ENCODE data around the gene BCAM. TPM values are rescaled to one million over a fixed set of nuclear protein-coding genes. Genes with fewer than 3 reads are reported as not detected.
"Not testable (repeated sequence)": the region's sequence is repeated elsewhere in the genome, so short reads cannot be mapped to it uniquely, and the experiment has no call there.

The BCAM gene
- total and polyA plus RNA-seq, 4 donors: 43.1 to 161 (median 127) TPM

DNA sequence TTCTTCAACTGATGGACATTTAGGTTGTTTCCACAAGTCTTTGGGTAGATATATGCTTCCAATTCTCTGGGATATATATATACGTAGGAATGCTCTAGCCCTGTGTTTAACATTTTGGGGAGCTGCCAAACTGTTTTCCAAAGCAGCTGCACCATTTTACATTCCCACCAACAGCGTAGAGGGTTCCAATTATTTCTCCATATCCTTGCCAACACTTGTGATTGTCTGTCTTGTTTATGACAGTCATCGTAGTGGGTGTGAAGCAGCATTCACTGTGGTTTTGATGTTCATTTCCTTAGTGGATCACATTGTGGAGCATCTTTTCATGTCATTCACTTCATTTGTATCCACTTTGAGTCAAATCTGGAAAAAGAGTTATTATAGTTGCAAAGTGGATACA lies 35.9 kb upstream of the BCAM start:
- Histone ChIP-seq H3K4me3 (ENCODE audit: low read length in 2 of 2) (no peak overlapping the region), H3K27me3 (ENCODE audit: control insufficient read depth in 1 of 2, insufficient read depth in 2 of 2, low read length in 1 of 2) (peaks cover 0 to 2% of the 10 kb centered on the region in 2 donors), H3K9me3 (ENCODE audit: control insufficient read depth, low read length) (no peaks in the 10 kb centered on the region), H3K4me1 (ENCODE audit: control insufficient read depth in 1 of 2, insufficient read depth in 2 of 2, low read length in 2 of 2) (no peaks in the 10 kb centered on the region), H3K36me3 (ENCODE audit: control insufficient read depth in 1 of 2, insufficient read depth in 2 of 2, low read length in 1 of 2) (no peaks in the 10 kb centered on the region), H3K27ac (ENCODE audit: low read depth in 1 of 2, low read length in 2 of 2) (no peak overlapping the region)
- DNase-seq (no peak), ATAC-seq (ENCODE audit: low FRiP score) (no peak)
- 25 to 30% methylated on average over 3 of the region's 3 CpGs for WGBS, 2 donors
- intact Hi-C loops (cut with DNase I): no loop called here

DNA sequence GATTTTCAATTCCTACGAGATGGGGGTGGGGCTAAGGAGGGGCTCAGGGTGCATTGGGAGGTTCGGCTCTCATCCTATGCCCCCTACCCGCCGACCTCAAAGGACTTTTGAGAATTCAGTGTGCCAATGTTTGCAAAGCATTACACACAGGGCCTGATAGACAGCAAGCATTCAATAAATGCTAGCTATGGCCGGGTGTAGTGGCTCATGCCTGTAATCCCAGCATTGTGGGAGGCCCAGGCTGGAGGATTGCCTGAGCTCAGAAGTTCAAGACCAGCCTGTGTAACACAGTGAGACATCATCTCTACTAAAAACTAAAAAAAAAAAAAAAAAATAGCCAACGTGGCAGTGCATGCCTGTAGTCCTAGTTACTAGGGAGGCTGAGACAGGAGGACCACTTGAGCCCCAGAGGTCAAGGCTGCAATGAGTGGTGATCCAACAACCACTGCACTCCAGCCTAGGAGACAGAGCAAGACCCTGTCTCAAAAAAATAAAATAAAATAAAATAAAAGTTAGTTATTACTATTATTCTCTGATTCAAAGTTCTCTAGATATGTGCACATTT lies 33.1 kb upstream of the BCAM start:
- intact Hi-C loops (cut with DNase I): no loop called here
- Histone ChIP-seq H3K27ac (ENCODE audit: low read depth in 1 of 2, low read length in 2 of 2) (no peak overlapping the region), H3K36me3 (ENCODE audit: control insufficient read depth in 1 of 2, insufficient read depth in 2 of 2, low read length in 1 of 2) (no peaks in the 10 kb centered on the region), H3K4me1 (ENCODE audit: control insufficient read depth in 1 of 2, insufficient read depth in 2 of 2, low read length in 2 of 2) (no peaks in the 10 kb centered on the region), H3K9me3 (ENCODE audit: control insufficient read depth, low read length) (no peaks in the 10 kb centered on the region), H3K27me3 (ENCODE audit: control insufficient read depth in 1 of 2, insufficient read depth in 2 of 2, low read length in 1 of 2) (peaks cover 0 to 2% of the 10 kb centered on the region in 2 donors), H3K4me3 (ENCODE audit: low read length in 2 of 2) (no peak overlapping the region)
- ATAC-seq (ENCODE audit: low FRiP score) (no peak), DNase-seq (no peak)
- 80 to 82% methylated on average over 6 of the region's 6 CpGs for WGBS, 2 donors

DNA sequence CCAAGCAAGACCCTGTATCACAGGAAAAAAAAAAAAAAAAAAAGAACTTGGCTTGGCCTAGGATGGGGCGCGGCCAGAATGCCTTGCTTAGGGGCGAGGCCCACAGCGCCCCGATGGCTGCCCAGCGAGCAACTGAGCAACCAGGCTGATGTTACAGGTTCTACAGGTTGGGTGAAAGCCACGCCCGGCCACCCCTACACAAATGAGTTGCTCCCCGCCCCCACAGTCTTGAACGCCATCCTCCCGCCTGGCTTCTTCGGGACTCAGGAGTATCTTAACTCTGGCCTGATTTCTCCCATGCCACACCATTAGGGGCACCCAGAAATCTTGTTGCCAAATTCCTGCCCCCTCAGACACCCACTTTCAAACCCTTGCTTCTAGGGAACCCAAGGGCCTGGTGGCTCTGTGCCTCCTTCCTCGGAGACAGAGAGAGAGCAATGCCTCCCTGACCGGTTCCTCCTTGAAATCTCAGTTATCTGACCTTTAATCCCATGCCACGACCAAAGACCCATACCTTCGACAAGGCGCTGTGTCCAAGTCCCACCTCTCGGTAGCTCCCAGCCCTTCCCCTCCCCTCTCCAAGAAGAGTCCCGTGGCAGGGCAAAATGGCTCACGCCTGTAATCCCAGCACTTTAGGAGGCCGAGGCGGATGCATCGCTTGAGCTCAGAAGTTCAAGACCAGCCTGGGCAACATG lies 32.4 kb upstream of the BCAM start:
- no peak for ATAC-seq (ENCODE audit: low FRiP score)
- H3K4me3 ChIP-seq (ENCODE audit: low read length in 2 of 2): no peak overlapping the region
- intact Hi-C loops (cut with DNase I): no loop called here
- 92 to 93% methylated on average over 23 of the region's 23 CpGs for WGBS, 2 donors
- no peak overlapping the region for H3K27ac ChIP-seq (ENCODE audit: low read depth in 1 of 2, low read length in 2 of 2)
- no peak for DNase-seq
- H3K4me1 ChIP-seq (ENCODE audit: control insufficient read depth in 1 of 2, insufficient read depth in 2 of 2, low read length in 2 of 2): no peaks in the 10 kb centered on the region
- H3K36me3 ChIP-seq (ENCODE audit: control insufficient read depth in 1 of 2, insufficient read depth in 2 of 2, low read length in 1 of 2): no peaks in the 10 kb centered on the region
- H3K27me3 ChIP-seq (ENCODE audit: control insufficient read depth in 1 of 2, insufficient read depth in 2 of 2, low read length in 1 of 2): peaks cover 0 to 2% of the 10 kb centered on the region in 2 donors
- no peaks in the 10 kb centered on the region for H3K9me3 ChIP-seq (ENCODE audit: control insufficient read depth, low read length)

DNA sequence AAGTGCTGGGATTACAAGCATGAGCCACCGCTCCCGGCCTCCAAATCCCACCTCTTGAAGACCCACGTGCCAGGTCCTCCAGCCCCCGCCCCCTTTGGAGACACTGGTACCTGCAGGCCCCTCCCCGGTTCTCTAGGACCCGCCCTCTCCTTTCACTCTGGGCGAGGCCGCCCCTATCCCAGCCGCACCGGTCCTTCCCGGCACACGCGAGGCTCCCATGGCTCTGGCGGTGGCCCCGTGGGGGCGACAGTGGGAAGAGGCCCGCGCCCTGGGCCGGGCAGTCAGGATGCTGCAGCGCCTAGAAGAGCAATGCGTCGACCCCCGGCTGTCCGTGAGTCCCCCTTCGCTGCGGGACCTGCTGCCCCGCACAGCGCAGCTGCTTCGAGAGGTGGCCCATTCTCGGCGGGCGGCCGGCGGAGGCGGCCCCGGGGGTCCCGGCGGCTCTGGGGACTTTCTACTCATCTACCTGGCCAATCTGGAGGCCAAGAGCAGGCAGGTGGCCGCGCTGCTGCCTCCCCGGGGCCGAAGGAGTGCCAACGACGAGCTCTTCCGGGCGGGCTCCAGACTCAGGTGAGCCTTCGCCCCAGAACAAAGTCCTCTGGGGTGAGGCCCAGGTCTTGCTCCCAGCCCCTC lies 31.1 kb upstream of the BCAM start, which contains the start of gene CBLC:
CBLC (plus strand) TSS at position 176 of the 633 bp plus-strand sequence; CDS start at position 218, 42 bp downstream.
- Histone ChIP-seq H3K36me3 (ENCODE audit: control insufficient read depth in 1 of 2, insufficient read depth in 2 of 2, low read length in 1 of 2) (no peaks in the 10 kb centered on the region), H3K4me1 (ENCODE audit: control insufficient read depth in 1 of 2, insufficient read depth in 2 of 2, low read length in 2 of 2) (no peaks in the 10 kb centered on the region), H3K9me3 (ENCODE audit: control insufficient read depth, low read length) (no peaks in the 10 kb centered on the region), H3K27me3 (ENCODE audit: control insufficient read depth in 1 of 2, insufficient read depth in 2 of 2, low read length in 1 of 2) (peaks cover 0 to 2% of the 10 kb centered on the region in 2 donors), H3K27ac (ENCODE audit: low read depth in 1 of 2, low read length in 2 of 2) (no peak within 1 kb of the TSS), H3K4me3 (ENCODE audit: low read length in 2 of 2) (no peak within 1 kb of the TSS)
- 8 to 11% methylated on average over 47 of the region's 47 CpGs for WGBS, 2 donors
- DNase-seq (no peak), ATAC-seq (ENCODE audit: low FRiP score) (no peak)
- intact Hi-C loops (cut with DNase I): no loop called here

DNA sequence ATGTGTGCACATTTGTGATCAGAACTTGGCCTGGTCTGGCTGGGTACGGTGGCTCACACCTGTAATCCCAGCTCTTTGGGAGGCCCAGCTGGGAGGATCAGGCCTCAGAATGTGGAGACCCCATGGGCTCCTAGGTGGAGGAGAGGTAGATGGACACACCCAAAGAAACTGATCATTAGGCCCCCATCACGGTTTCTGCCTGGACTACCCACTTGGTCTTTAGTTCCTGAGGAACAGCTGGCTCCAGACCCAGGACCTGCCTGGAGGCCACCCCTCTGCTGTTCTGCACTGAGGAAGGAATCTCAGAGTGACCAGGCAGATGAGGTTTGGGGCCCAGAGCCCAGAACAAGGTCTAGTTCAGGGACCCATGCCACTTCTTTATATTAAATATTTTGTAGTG lies 29.8 kb upstream of the BCAM start:
- no peaks in the 10 kb centered on the region for H3K36me3 ChIP-seq (ENCODE audit: control insufficient read depth in 1 of 2, insufficient read depth in 2 of 2, low read length in 1 of 2)
- no peak for DNase-seq

DNA sequence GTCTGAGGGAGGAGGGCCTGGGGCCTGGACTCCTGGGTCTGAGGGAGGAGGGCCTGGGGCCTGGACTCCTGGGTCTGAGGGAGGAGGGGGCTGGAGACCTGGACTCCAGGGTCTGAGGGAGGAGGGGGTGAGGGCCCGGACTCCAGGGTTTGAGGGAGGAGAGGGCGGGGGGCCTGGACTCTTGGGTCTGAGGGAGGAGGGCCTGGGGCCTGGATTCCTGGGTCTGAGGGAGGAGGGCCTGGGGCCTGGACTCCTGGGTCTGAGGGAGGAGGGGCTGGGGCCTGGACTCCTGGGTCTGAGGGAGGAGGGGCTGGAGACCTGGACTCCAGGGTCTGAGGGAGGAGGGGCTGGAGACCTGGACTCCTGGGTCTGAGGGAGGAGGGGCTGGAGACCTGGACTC lies 27.2 kb upstream of the BCAM start:
- intact Hi-C loops (cut with DNase I): loop anchor here (5.0 to 10.0 kb wide), 2 partner anchors 61 to 163 kb away; partner anchors contain the start of genes APOC2 (in 1 of the 2) and APOC4 (in 1 of the 2)

More for the DNA sequence above, 29.8 kb upstream of the BCAM start:
- H3K27ac ChIP-seq (ENCODE audit: low read depth in 1 of 2, low read length in 2 of 2): no peak overlapping the region
- peaks cover 0 to 2% of the 10 kb centered on the region in 2 donors for H3K27me3 ChIP-seq (ENCODE audit: control insufficient read depth in 1 of 2, insufficient read depth in 2 of 2, low read length in 1 of 2)
- H3K4me3 ChIP-seq (ENCODE audit: low read length in 2 of 2): no peak overlapping the region
- intact Hi-C loops (cut with DNase I): no loop called here
- H3K9me3 ChIP-seq (ENCODE audit: control insufficient read depth, low read length): no peaks in the 10 kb centered on the region
- 94 to 100% methylated on average over 2 of the region's 2 CpGs for WGBS, 2 donors
- H3K4me1 ChIP-seq (ENCODE audit: control insufficient read depth in 1 of 2, insufficient read depth in 2 of 2, low read length in 2 of 2): no peaks in the 10 kb centered on the region
- no peak for ATAC-seq (ENCODE audit: low FRiP score)

DNA sequence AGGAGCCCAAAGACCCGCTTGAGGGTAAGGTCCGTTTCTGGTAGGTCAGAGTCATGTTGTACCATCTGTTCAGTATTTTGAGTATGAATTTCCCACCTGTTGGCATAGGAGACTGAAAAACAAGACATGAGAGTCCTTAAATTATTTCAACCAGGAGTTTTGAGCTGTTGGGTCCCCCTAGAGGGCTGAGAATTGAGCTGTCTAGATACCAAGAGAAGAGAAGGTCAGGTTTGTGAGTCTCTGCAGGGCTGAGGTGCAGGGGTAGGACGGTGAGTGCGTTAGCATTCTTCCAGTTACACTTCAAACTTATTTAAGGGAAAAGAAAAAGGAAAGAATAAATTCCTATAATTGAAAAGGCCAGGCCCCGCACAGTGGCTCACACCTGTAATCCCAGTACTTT lies 26.2 kb upstream of the BCAM start:
- Histone ChIP-seq H3K27me3 (ENCODE audit: control insufficient read depth in 1 of 2, insufficient read depth in 2 of 2, low read length in 1 of 2) (peaks cover 0 to 1% of the 10 kb centered on the region in 2 donors), H3K4me3 (ENCODE audit: low read length in 2 of 2) (no peak overlapping the region), H3K36me3 (ENCODE audit: control insufficient read depth in 1 of 2, insufficient read depth in 2 of 2, low read length in 1 of 2) (no peaks in the 10 kb centered on the region), H3K27ac (ENCODE audit: low read depth in 1 of 2, low read length in 2 of 2) (no peak overlapping the region), H3K4me1 (ENCODE audit: control insufficient read depth in 1 of 2, insufficient read depth in 2 of 2, low read length in 2 of 2) (no peaks in the 10 kb centered on the region), H3K9me3 (ENCODE audit: control insufficient read depth, low read length) (no peaks in the 10 kb centered on the region)
- no peak for DNase-seq
- intact Hi-C loops (cut with DNase I): loop anchor here (5.0 to 10.0 kb wide), 2 partner anchors 60 to 162 kb away; partner anchors contain the start of genes APOC2 (in 1 of the 2) and APOC4 (in 1 of the 2)
- WGBS, 2 donors: 84 to 94% methylated on average over 5 of the region's 5 CpGs
- no peak for ATAC-seq (ENCODE audit: low FRiP score)

More for the DNA sequence above, 27.2 kb upstream of the BCAM start:
- not testable (repeated sequence) for H3K27ac ChIP-seq (ENCODE audit: low read depth in 1 of 2, low read length in 2 of 2); DNase-seq; H3K4me3 ChIP-seq (ENCODE audit: low read length in 2 of 2); H3K9me3 ChIP-seq (ENCODE audit: control insufficient read depth, low read length); ATAC-seq (ENCODE audit: low FRiP score); H3K27me3 ChIP-seq (ENCODE audit: control insufficient read depth in 1 of 2, insufficient read depth in 2 of 2, low read length in 1 of 2); H3K36me3 ChIP-seq (ENCODE audit: control insufficient read depth in 1 of 2, insufficient read depth in 2 of 2, low read length in 1 of 2); H3K4me1 ChIP-seq (ENCODE audit: control insufficient read depth in 1 of 2, insufficient read depth in 2 of 2, low read length in 2 of 2)
- WGBS, 2 donors: 95 to 97% methylated on average over 2 of the region's 2 CpGs

DNA sequence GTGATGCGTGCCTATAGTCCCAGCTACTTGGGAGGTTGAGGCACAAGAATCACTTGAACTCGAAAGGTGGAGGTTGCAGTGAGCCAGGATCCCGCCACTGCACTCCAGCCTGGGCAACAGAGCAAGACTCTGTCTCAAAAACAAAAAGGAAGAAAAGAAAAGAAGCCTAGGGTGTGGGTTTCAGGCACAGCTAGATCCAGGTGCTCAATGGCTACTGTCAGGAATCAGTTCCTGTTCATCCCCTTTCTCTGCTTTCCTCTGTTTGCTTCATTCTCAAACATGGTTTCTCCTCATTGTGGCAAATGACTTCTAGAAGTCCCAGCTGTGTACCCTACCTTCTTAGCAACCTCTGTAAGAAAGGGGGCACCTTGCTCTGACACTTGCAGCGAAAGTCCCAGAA lies 25.4 kb upstream of the BCAM start:
- Histone ChIP-seq H3K27ac (ENCODE audit: low read depth in 1 of 2, low read length in 2 of 2) (no peak overlapping the region), H3K9me3 (ENCODE audit: control insufficient read depth, low read length) (no peaks in the 10 kb centered on the region), H3K4me3 (ENCODE audit: low read length in 2 of 2) (no peak overlapping the region), H3K36me3 (ENCODE audit: control insufficient read depth in 1 of 2, insufficient read depth in 2 of 2, low read length in 1 of 2) (no peaks in the 10 kb centered on the region), H3K4me1 (ENCODE audit: control insufficient read depth in 1 of 2, insufficient read depth in 2 of 2, low read length in 2 of 2) (no peaks in the 10 kb centered on the region), H3K27me3 (ENCODE audit: control insufficient read depth in 1 of 2, insufficient read depth in 2 of 2, low read length in 1 of 2) (no peaks in the 10 kb centered on the region)
- no peak for ATAC-seq (ENCODE audit: low FRiP score)
- intact Hi-C loops (cut with DNase I): loop anchor here (5.0 to 10.0 kb wide), 2 partner anchors 59 to 161 kb away; partner anchors contain the start of genes APOC2 (in 1 of the 2) and APOC4 (in 1 of the 2)
- WGBS, 2 donors: 93 to 96% methylated on average over 4 of the region's 4 CpGs
- DNase-seq: no peak

Measured in aorta (tissue), 5 donors.